Dermis blood vessel endothelial cell (primary cell): ENCODE measurements around the gene FSTL5. TPM values are rescaled to one million over a fixed set of nuclear protein-coding genes. Genes with fewer than 3 reads are reported as not detected.
A peak's percentile ranks its signal among the peaks of the same experiment; 100 is the strongest.

Experiments
- DNase-seq: peaks from one replicate; pipeline ENCODE4 v3.0.0; 2010
- total RNA-seq: library from RNA; depleted of rRNA; stranded (reverse); fragments of >200 nt; gene quantifications from 2 replicates; pipeline ENCODE4 v1.2.3, GENCODE V29; 2014

The FSTL5 gene
- total RNA-seq, 1 donor from 2014 or later = under 0.01 TPM

GRCh38 chr4:162102713-162103112 lies 61.1 kb downstream of the FSTL5 start:
- no peak for DNase-seq

GRCh38 chr4:162101337-162101736 lies 62.5 kb downstream of the FSTL5 start:
- DNase-seq = no peak

GRCh38 chr4:162075726-162076125 lies 88.1 kb downstream of the FSTL5 start:
- DNase-seq = no peak

GRCh38 chr4:162061214-162061613 lies 102.6 kb downstream of the FSTL5 start:
- DNase-seq = peak; percentile 23

- no peak for DNase-seq
Observed at GRCh38 chr4:162059656-162060055, 104.1 kb downstream of the FSTL5 start.

GRCh38 chr4:162056990-162057389 lies 106.8 kb downstream of the FSTL5 start:
- no peak for DNase-seq

- no peak for DNase-seq
Observed at GRCh38 chr4:162046135-162046534, 117.7 kb downstream of the FSTL5 start.

GRCh38 chr4:162038112-162038511 lies 125.7 kb downstream of the FSTL5 start:
- no peak for DNase-seq

- no peak for DNase-seq
Observed at GRCh38 chr4:162017863-162018262, 145.9 kb downstream of the FSTL5 start.

- DNase-seq = no peak
Observed at GRCh38 chr4:162016991-162017390, 146.8 kb downstream of the FSTL5 start.

GRCh38 chr4:162016219-162016618 lies 147.6 kb downstream of the FSTL5 start:
- DNase-seq = no peak

GRCh38 chr4:162015090-162015489 lies 148.7 kb downstream of the FSTL5 start:
- peak; percentile 3 for DNase-seq

- no peak for DNase-seq
Observed at GRCh38 chr4:162011089-162011488, 152.7 kb downstream of the FSTL5 start.

- DNase-seq = no peak
Observed at GRCh38 chr4:162010362-162010761, 153.4 kb downstream of the FSTL5 start.

- DNase-seq = no peak
Observed at GRCh38 chr4:161992317-161992716, 171.5 kb downstream of the FSTL5 start.

GRCh38 chr4:161991811-161992210 lies 172.0 kb downstream of the FSTL5 start:
- no peak for DNase-seq

GRCh38 chr4:161990721-161991120 lies 173.1 kb downstream of the FSTL5 start:
- no peak for DNase-seq

GRCh38 chr4:161988946-161989345 lies 174.9 kb downstream of the FSTL5 start:
- DNase-seq = no peak

- no peak for DNase-seq
Observed at GRCh38 chr4:161987611-161988010, 176.2 kb downstream of the FSTL5 start.

- peak; percentile 38 for DNase-seq
Observed at GRCh38 chr4:161952382-161952781, 211.4 kb downstream of the FSTL5 start.

GRCh38 chr4:161949946-161950725 lies 213.7 kb downstream of the FSTL5 start:
- DNase-seq = no peak

- no peak for DNase-seq
Observed at GRCh38 chr4:161948026-161948770, 215.6 kb downstream of the FSTL5 start.

- peak; percentile 3 for DNase-seq
Observed at GRCh38 chr4:161937596-161937995, 226.2 kb downstream of the FSTL5 start.
